GM19463 (cell line): Measurements from ENCODE around the gene C6orf136.
"Not testable (repeated sequence)": the region's sequence is repeated elsewhere in the genome, so short reads cannot be mapped to it uniquely, and the experiment has no call there.

Experiments used
- ATAC-seq: cut with Tn5 transposase; IDR thresholded peaks from one replicate; pipeline ENCODE4 v1.9.1; 2021; ENCODE audit warnings: mild to moderate bottlenecking, moderate library complexity; ENCODE audit not compliant: unreplicated experiment

The C6orf136 gene

GRCh38 chr6:30646450-30647241 is at the start of gene C6orf136:
Gene C6orf136, plus strand, starts transcription at chr6:30647133. Its CDS starts 99 bp downstream, at chr6:30647232.
- ATAC-seq = peak; percentile 47

GRCh38 chr6:30597315-30598144 is 49.4 kb upstream of the C6orf136 start:
- ATAC-seq = not testable (repeated sequence)

GRCh38 chr6:30598912-30599624 is 47.9 kb upstream of the C6orf136 start:
- ATAC-seq = no peak

GRCh38 chr6:30599625-30600324 is 47.2 kb upstream of the C6orf136 start:
- no peak for ATAC-seq

- ATAC-seq = no peak
Measured at GRCh38 chr6:30600451-30600961, 46.4 kb upstream of the C6orf136 start.

GRCh38 chr6:30601436-30601814 is 45.5 kb upstream of the C6orf136 start:
- ATAC-seq = no peak

- ATAC-seq = no peak
Measured at GRCh38 chr6:30601815-30602641, 44.9 kb upstream of the C6orf136 start.

GRCh38 chr6:30603961-30604360 is 43.0 kb upstream of the C6orf136 start:
- ATAC-seq = no peak

GRCh38 chr6:30610065-30610464 is 36.9 kb upstream of the C6orf136 start:
- ATAC-seq = no peak

- no peak for ATAC-seq
Measured at GRCh38 chr6:30611150-30611855, 35.6 kb upstream of the C6orf136 start.

- no peak for ATAC-seq
Measured at GRCh38 chr6:30611856-30612194, 35.1 kb upstream of the C6orf136 start.

- no peak for ATAC-seq
Measured at GRCh38 chr6:30612213-30612612, 34.7 kb upstream of the C6orf136 start.

- no peak for ATAC-seq
Measured at GRCh38 chr6:30612687-30613248, 34.2 kb upstream of the C6orf136 start.

GRCh38 chr6:30613251-30614043 is 33.5 kb upstream of the C6orf136 start:
- no peak for ATAC-seq

- ATAC-seq = no peak
Measured at GRCh38 chr6:30614044-30614842, 32.7 kb upstream of the C6orf136 start.

- ATAC-seq = peak; percentile 38
Measured at GRCh38 chr6:30614843-30615218, 32.1 kb upstream of the C6orf136 start.

- ATAC-seq = no peak
Measured at GRCh38 chr6:30615219-30615957, 31.5 kb upstream of the C6orf136 start.
